NB4 (cell line): ENCODE data around the gene VGF.

Source experiments
- CTCF ChIP-seq: IDR thresholded peaks from one replicate; pipeline ENCODE4 v1.5.1; 2012; ENCODE audit warnings: low read depth, low read length
- MAX ChIP-seq: IDR thresholded peaks from 2 replicates; pipeline ENCODE4 v1.6.1; 2011; ENCODE audit warnings: low read depth, low read length

GRCh38 chr7:101155303-101155702 is 10.1 kb downstream of the VGF start:
- TF ChIP-seq CTCF (no peak), MAX (no peak)
